ENCODE measurements around the gene PTPRD.

The PTPRD gene

DNA sequence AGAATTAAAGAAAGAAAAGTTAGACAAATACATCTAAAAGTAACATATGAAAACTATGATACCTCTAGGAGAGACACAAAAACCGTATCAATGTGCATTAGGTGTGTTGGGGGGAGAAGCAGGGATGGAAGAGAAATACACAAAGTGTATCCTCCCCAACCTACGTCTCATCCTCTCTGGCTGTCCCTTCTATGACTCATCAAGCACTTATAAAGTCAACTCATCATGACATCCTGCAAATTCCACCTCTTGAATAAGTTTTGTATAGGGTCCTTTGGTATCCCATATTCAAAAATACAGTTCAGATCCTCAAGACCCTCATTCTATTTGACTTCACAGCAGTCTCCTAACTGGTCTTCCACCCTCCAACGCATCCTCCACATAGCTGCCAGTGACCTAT, 1895.7 kb downstream of the PTPRD start:
- no peak for DNase-seq (ENCODE audit: low read depth, low spot score)
- CTCF ChIA-PET: no interaction called here
- no peak for TF ChIP-seq CTCF (IDR thresholded peaks at IDR 0.05; ENCODE audit: insufficient read depth, low read length, missing control alignments)
- H3K4me3 ChIP-seq (ENCODE audit: low read depth, low read length): no peak overlapping the region
- POLR2A ChIA-PET: no interaction called here

- ChIA-PET POLR2A (no interaction called here), CTCF (no interaction called here)
- no peak overlapping the region for H3K4me3 ChIP-seq (ENCODE audit: low read depth, low read length)
- TF ChIP-seq CTCF (IDR thresholded peaks at IDR 0.05; ENCODE audit: insufficient read depth, low read length, missing control alignments): no peak
- no peak for DNase-seq (ENCODE audit: low read depth, low spot score)
Measured at GRCh38 chr9:8715788-8716187, 1897.0 kb downstream of the PTPRD start.

DNA sequence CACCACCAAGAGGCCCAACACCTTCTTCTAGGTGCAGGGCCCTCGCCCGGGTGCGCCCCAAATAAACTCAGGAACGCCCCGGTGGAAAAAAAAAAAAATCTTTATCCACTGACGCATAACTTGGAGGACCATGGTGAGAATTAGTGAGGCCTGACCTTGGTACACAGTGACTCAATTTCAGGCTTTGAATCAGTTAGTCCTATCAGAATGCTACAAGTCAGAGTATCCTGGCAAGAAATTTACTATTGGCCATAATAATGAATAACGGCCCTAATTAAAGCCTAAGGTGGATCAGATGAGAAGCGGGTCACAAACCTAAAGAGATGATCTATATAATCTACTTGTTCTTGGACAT, 1899.0 kb downstream of the PTPRD start:
- CTCF ChIA-PET: no interaction called here
- POLR2A ChIA-PET: no interaction called here
- H3K4me3 ChIP-seq (ENCODE audit: low read depth, low read length): no peak overlapping the region
- TF ChIP-seq CTCF (IDR thresholded peaks at IDR 0.05; ENCODE audit: insufficient read depth, low read length, missing control alignments): no peak
- no peak for DNase-seq (ENCODE audit: low read depth, low spot score)

DNA sequence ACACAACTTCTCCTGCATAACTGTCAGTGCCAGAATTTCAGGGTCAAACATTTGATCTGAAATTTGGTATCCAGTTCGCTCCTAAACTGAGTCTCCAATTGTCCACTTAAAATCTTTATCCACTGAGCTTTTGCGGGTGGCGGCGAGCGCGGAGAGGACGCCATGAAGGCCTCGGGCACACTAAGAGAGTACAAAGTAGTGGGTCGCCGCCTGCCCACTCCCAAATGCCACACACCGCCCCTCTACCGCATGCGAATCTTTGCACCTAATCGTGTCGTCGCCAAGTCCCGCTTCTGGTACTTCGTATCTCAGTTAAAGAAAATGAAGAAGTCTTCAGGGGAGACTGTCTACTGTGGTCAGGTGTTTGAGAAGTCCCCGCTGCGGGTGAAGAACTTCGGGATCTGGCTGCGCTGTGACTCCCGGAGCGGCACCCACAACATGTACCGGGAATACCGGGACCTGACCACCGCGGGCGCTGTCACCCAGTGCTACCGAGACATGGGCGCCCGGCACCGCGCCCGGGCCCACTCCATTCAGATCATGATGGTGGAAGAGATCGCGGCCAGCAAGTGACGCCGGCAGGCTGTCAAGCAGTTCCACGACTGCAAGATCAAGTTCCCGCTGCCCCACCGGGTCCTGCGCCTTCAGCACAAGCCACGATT, 1899.5 kb downstream of the PTPRD start:
- TF ChIP-seq CTCF (IDR thresholded peaks at IDR 0.05; ENCODE audit: insufficient read depth, low read length, missing control alignments): no peak
- CTCF ChIA-PET: no interaction called here

GRCh38 chr9:8709731-8710130, 1903.1 kb downstream of the PTPRD start:
- POLR2A ChIA-PET: no interaction called here
- CTCF ChIA-PET: no interaction called here

More for the DNA sequence above, 1899.5 kb downstream of the PTPRD start:
- H3K4me3 ChIP-seq (ENCODE audit: low read depth, low read length): no peak overlapping the region
- POLR2A ChIA-PET: no interaction called here
- DNase-seq (ENCODE audit: low read depth, low spot score): no peak

DNA sequence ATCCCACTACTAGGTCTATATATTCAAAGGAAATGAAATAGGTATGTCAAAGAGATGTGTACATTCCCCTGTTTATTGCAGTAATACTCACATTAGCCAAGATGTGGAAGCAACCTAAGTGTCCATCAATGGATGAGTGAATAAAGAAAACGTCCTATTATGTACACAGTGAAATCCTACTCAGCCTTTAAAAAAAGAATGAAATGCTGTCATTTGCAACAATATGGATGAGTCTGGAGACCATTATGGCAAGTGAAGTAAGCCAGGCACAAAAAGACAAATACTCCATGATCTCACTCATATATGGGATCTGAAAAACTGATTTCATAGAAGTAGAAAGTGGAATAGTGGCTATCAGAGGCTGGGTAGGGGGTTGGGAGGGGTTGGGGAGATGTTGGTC, 1904.1 kb downstream of the PTPRD start:
- no peak for TF ChIP-seq CTCF (IDR thresholded peaks at IDR 0.05; ENCODE audit: insufficient read depth, low read length, missing control alignments)
- ChIA-PET POLR2A (no interaction called here), CTCF (no interaction called here)
- no peak for DNase-seq (ENCODE audit: low read depth, low spot score)
- H3K4me3 ChIP-seq (ENCODE audit: low read depth, low read length): no peak overlapping the region

More at GRCh38 chr9:8709731-8710130, 1903.1 kb downstream of the PTPRD start:
- no peak for TF ChIP-seq CTCF (IDR thresholded peaks at IDR 0.05; ENCODE audit: insufficient read depth, low read length, missing control alignments)
- no peak for DNase-seq (ENCODE audit: low read depth, low spot score)
- H3K4me3 ChIP-seq (ENCODE audit: low read depth, low read length): no peak overlapping the region

Measured in AG04449 (cell line).